ENCODE results near the gene ASAP2. TPM values are rescaled to one million over a fixed set of nuclear protein-coding genes. Genes with fewer than 3 reads are reported as not detected.
A peak's percentile ranks its signal among the peaks of the same experiment; 100 is the strongest.

The ASAP2 gene
- polyA plus RNA-seq, 10 donors = 17.3 to 25.3 (median 21.7) TPM

GRCh38 chr2:9178904-9179571 lies 27.6 kb upstream of the ASAP2 start:
- peak; percentile 33 to 73 (median 48) for DNase-seq

- DNase-seq = peak in 1 of 3 donors; percentile 59
Measured at GRCh38 chr2:9179572-9180201, 26.9 kb upstream of the ASAP2 start.

GRCh38 chr2:9184361-9184760 lies 22.3 kb upstream of the ASAP2 start:
- DNase-seq = no peak

- no peak for DNase-seq
Measured at GRCh38 chr2:9187620-9188214, 18.9 kb upstream of the ASAP2 start.

- no peak for DNase-seq
Measured at GRCh38 chr2:9188823-9189222, 17.8 kb upstream of the ASAP2 start.

- DNase-seq = no peak
Measured at GRCh38 chr2:9189901-9190300, 16.7 kb upstream of the ASAP2 start.

- DNase-seq = peak; percentile 78 to 89 (median 82)
Measured at GRCh38 chr2:9191041-9191481, 15.6 kb upstream of the ASAP2 start.

- no peak for DNase-seq
Measured at GRCh38 chr2:9192712-9193111, 13.9 kb upstream of the ASAP2 start.

- no peak for DNase-seq
Measured at GRCh38 chr2:9194352-9194751, 12.3 kb upstream of the ASAP2 start.

GRCh38 chr2:9196637-9197036 lies 10.0 kb upstream of the ASAP2 start:
- DNase-seq = no peak

GRCh38 chr2:9197916-9198315 lies 8.7 kb upstream of the ASAP2 start:
- no peak for DNase-seq

GRCh38 chr2:9199716-9200632 lies 6.6 kb upstream of the ASAP2 start:
- peak in 1 of 3 donors; percentile 49 for DNase-seq

- no peak for DNase-seq
Measured at GRCh38 chr2:9200633-9201015, 6.0 kb upstream of the ASAP2 start.

GRCh38 chr2:9201185-9201891 lies 5.3 kb upstream of the ASAP2 start:
- DNase-seq = no peak

- no peak for DNase-seq
Measured at GRCh38 chr2:9203006-9203405, 3.6 kb upstream of the ASAP2 start.

- no peak for DNase-seq
Measured at GRCh38 chr2:9203876-9204275, 2.7 kb upstream of the ASAP2 start.

- no peak for DNase-seq
Measured at GRCh38 chr2:9204939-9205338, 1.7 kb upstream of the ASAP2 start.

GRCh38 chr2:9205486-9205885 lies 1.1 kb upstream of the ASAP2 start:
- no peak for DNase-seq

GRCh38 chr2:9206991-9207640 lies 504 bp downstream of the ASAP2 start:
- peak in 2 of 3 donors; percentile 44 to 82 for DNase-seq

GRCh38 chr2:9207641-9208311 lies 1.2 kb downstream of the ASAP2 start:
- peak in 1 of 3 donors; percentile 69 for DNase-seq

Data from muscle of back (tissue), 11 donors.